Glutamatergic neuron (in vitro differentiated cells): Measurements from ENCODE around the gene LRP1B. TPM values are rescaled to one million over a fixed set of nuclear protein-coding genes. Genes with fewer than 3 reads are reported as not detected.

ENCODE experiments used
- DNase-seq: peaks from one replicate; pipeline ENCODE4 v3.0.0; 2022
- H3K27ac Mint-ChIP-seq: one replicate; pipeline ENCODE4 v1.8.0; 2020; ENCODE audit warnings: mild to moderate bottlenecking, mixed read lengths, inconsistent platforms; ENCODE audit not compliant: unreplicated experiment
- H3K27me3 Mint-ChIP-seq: one replicate; pipeline ENCODE4 v1.8.0; 2020; ENCODE audit warnings: mild to moderate bottlenecking, moderate library complexity, mixed read lengths, inconsistent platforms; ENCODE audit not compliant: unreplicated experiment
- H3K36me3 Mint-ChIP-seq: one replicate; pipeline ENCODE4 v1.8.0; 2020; ENCODE audit warnings: mild to moderate bottlenecking, mixed read lengths, inconsistent platforms; ENCODE audit not compliant: unreplicated experiment
- H3K4me1 Mint-ChIP-seq: one replicate; pipeline ENCODE4 v1.8.0; 2020; ENCODE audit warnings: mild to moderate bottlenecking, low read depth, mixed read lengths, inconsistent platforms; ENCODE audit not compliant: unreplicated experiment
- H3K4me3 Mint-ChIP-seq: one replicate; pipeline ENCODE4 v1.8.0; 2020; ENCODE audit warnings: mild to moderate bottlenecking, mixed read lengths, inconsistent platforms; ENCODE audit not compliant: unreplicated experiment
- H3K9me3 Mint-ChIP-seq: one replicate; pipeline ENCODE4 v1.8.0; 2020; ENCODE audit warnings: mild to moderate bottlenecking, moderate library complexity, mixed read lengths, inconsistent platforms; ENCODE audit not compliant: unreplicated experiment
- total RNA-seq: library from RNA; stranded (reverse); fragmentation: NEBNext Ultra II Directional; extraction: Animal tissue kit (Norgen Biotek cat#: 25700); gene quantifications from one replicate; pipeline ENCODE4 v1.2.1, GENCODE V29; 2021; ENCODE audit not compliant: unreplicated experiment
- TF ChIP-seq, protein P1 (sequence below): fragments of 200-600 bp; sonication (generic); IDR thresholded peaks from one replicate; pipeline ENCODE4 v1.5.0; 2021; ENCODE audit not compliant: partially characterized antibody, unreplicated experiment

Gene LRP1B
- total RNA-seq, 1 donor from 2014 or later: 28.7 TPM

DNA sequence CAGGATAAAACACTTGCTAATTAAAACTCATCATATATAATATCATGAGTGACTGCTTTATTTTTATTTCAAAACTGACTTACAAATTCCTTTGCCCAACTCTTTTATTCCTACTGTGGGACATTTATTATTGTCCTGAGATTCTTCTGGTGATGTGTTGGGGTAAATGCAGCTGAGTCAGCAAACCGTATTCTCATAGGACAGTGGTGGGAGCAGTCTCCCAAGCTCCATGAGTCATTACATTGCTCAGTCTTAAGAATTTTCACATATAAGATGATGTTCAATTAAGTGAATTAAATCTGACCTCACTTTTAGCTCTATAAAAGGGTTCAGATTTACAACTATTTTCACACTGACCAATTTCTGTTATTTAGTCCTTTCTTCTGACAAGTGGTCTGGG is 1530.7 kb downstream of the LRP1B start:
- Mint-ChIP-seq H3K27me3 (no peaks in the 10 kb centered on the region), H3K4me3 (no peak overlapping the region), H3K4me1 (no peaks in the 10 kb centered on the region), H3K36me3 (no peaks in the 10 kb centered on the region), H3K9me3 (no peaks in the 10 kb centered on the region), H3K27ac (no peak overlapping the region)
- TF ChIP-seq, protein P1, sequence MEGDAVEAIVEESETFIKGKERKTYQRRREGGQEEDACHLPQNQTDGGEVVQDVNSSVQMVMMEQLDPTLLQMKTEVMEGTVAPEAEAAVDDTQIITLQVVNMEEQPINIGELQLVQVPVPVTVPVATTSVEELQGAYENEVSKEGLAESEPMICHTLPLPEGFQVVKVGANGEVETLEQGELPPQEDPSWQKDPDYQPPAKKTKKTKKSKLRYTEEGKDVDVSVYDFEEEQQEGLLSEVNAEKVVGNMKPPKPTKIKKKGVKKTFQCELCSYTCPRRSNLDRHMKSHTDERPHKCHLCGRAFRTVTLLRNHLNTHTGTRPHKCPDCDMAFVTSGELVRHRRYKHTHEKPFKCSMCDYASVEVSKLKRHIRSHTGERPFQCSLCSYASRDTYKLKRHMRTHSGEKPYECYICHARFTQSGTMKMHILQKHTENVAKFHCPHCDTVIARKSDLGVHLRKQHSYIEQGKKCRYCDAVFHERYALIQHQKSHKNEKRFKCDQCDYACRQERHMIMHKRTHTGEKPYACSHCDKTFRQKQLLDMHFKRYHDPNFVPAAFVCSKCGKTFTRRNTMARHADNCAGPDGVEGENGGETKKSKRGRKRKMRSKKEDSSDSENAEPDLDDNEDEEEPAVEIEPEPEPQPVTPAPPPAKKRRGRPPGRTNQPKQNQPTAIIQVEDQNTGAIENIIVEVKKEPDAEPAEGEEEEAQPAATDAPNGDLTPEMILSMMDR: no peak
- DNase-seq: no peak

DNA sequence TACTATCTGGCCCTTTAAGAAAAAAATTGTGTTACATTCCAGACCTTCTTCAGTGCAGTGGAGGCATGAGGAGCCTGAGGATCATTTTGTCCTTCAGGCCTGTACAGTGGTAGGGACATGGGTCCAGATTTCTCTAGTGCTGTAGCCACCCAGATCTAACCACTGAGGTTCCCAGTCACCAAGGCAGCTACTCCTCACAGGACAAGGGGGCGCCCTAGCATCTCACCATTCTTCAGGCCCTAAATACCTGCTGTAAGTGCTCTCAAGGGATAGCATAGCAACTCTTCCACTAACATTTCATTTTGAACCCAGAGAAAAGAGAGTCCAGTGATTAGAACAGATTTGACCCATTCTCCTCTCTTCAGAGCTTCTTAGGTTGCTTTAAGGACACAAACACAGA is 1533.0 kb downstream of the LRP1B start:
- no peak overlapping the region for H3K27ac Mint-ChIP-seq
- no peaks in the 10 kb centered on the region for H3K9me3 Mint-ChIP-seq
- TF ChIP-seq, protein P1: no peak
- H3K4me1 Mint-ChIP-seq: no peaks in the 10 kb centered on the region
- H3K4me3 Mint-ChIP-seq: no peak overlapping the region
- no peaks in the 10 kb centered on the region for H3K27me3 Mint-ChIP-seq
- DNase-seq: no peak
- H3K36me3 Mint-ChIP-seq: no peaks in the 10 kb centered on the region

DNA sequence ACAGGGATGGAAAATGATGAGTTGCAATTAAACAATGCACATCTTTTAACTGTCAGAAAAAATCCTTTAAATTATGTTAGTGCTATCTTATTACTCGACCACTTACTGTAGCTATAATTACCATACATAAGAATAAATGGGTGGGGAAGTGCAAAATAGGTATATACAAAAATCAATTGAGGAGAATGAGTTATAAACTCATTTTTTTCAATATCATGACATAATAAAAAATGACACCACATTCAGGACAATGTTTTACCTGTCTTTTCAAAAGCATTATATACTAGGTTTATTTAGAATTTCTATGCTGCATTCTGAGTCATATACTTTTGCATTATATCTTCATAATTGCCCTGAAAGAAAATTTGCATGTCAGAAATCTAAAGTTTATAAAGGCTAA is 1533.6 kb downstream of the LRP1B start:
- TF ChIP-seq, protein P1: no peak
- no peaks in the 10 kb centered on the region for H3K9me3 Mint-ChIP-seq
- no peaks in the 10 kb centered on the region for H3K27me3 Mint-ChIP-seq
- no peak overlapping the region for H3K27ac Mint-ChIP-seq
- H3K4me3 Mint-ChIP-seq: no peak overlapping the region
- no peak for DNase-seq
- H3K36me3 Mint-ChIP-seq: no peaks in the 10 kb centered on the region
- H3K4me1 Mint-ChIP-seq: no peaks in the 10 kb centered on the region

DNA sequence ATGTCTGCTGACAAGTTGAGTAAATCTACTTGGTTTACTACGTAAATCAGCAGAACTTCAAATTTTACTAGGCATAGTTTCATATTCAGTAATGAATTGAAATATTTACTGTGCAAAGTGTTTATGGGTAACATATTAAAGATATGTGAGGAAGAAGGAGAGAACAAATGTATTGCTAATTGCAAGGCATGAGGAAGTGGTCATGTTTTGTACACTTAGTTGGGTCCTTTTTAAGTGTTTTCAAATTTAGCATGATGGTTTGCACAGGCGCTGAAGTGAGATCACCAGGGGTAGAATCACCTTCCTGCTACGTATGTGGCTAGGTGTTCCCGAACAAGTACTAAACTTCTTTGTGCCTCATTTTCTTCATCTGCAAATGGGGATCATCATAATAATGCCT is 1534.4 kb downstream of the LRP1B start:
- DNase-seq: no peak
- Mint-ChIP-seq H3K36me3 (no peaks in the 10 kb centered on the region), H3K9me3 (no peaks in the 10 kb centered on the region), H3K4me3 (no peak overlapping the region), H3K27ac (no peak overlapping the region), H3K27me3 (no peaks in the 10 kb centered on the region), H3K4me1 (no peaks in the 10 kb centered on the region)
- TF ChIP-seq, protein P1: no peak

DNA sequence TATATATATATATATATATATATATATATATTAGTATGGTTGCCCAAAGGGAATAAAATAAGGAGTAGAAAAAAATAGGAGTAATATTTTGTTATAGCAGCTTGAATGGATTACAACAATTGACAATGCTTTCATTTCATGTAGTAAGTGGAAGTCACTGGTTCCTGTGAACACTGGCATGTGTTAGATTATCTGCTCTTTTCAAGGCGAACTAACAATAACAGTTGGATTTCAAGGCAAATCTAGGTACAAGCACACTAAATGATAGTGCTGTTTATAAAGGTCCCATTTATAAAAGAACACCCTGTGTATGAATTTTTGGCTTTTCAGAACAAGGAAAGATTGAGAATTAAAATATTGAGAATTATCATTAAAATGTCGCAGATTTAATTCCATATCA is 1535.7 kb downstream of the LRP1B start:
- Mint-ChIP-seq H3K27ac (no peak overlapping the region), H3K4me3 (no peak overlapping the region), H3K27me3 (no peaks in the 10 kb centered on the region), H3K9me3 (no peaks in the 10 kb centered on the region), H3K4me1 (no peaks in the 10 kb centered on the region), H3K36me3 (no peaks in the 10 kb centered on the region)
- TF ChIP-seq, protein P1: no peak
- DNase-seq: no peak
